HEK293T (cell line): ENCODE measurements around the gene LRRC8C.

Source experiments
- BHLHE40 ChIP-seq: fragments of 450-650 bp; IDR thresholded peaks from 2 replicates; pipeline ENCODE4 v1.6.1; 2016; ENCODE audit warnings: mild to moderate bottlenecking, moderate library complexity, borderline replicate concordance
- SP1 ChIP-seq: fragments of 450-650 bp; IDR thresholded peaks from 2 replicates; pipeline ENCODE4 v1.6.1; 2017

GRCh38 chr1:89613928-89614327 is 19.0 kb upstream of the LRRC8C start:
- TF ChIP-seq SP1 = no peak
- TF ChIP-seq BHLHE40 = no peak
